Neutrophil (primary cell): ENCODE data around the gene XXYLT1.
"Not testable (repeated sequence)": the region's sequence is repeated elsewhere in the genome, so short reads cannot be mapped to it uniquely, and the experiment has no call there.

Experiments
- H3K27ac ChIP-seq: fragments of 200-600 bp; sonication (generic); 2 replicates; pipeline ENCODE4 v1.5.1; 2016; ENCODE audit warnings: mild to moderate bottlenecking, moderate library complexity
- H3K27me3 ChIP-seq: fragments of 200-600 bp; sonication (generic); 2 replicates; pipeline ENCODE4 v1.6.0; 2016; ENCODE audit warnings: mild to moderate bottlenecking
- H3K36me3 ChIP-seq: fragments of 200-600 bp; sonication (generic); 2 replicates; pipeline ENCODE4 v1.5.1; 2017
- H3K4me1 ChIP-seq, 2 experiments: fragments of 200-600 bp in 1 of 2; sonication (generic) in 1 of 2; 1 replicate in 1 of 2; 2 replicates in 1 of 2; pipeline versions ENCODE4 v1.5.1 to v1.6.1; 2013 to 2016; ENCODE audit warnings: low read depth in 1 of 2, low read length in 1 of 2, mild to moderate bottlenecking in 1 of 2, moderate library complexity in 1 of 2; ENCODE audit not compliant: control insufficient read depth in 1 of 2, insufficient read depth in 1 of 2
- H3K4me3 ChIP-seq, 2 experiments: fragments of 200-600 bp in 1 of 2; sonication (generic) in 1 of 2; 1 replicate in 1 of 2; 2 replicates in 1 of 2; pipeline ENCODE4 v1.5.1; 2013 to 2016; ENCODE audit warnings: low read depth in 1 of 2, low read length in 1 of 2, mild to moderate bottlenecking in 1 of 2, moderate library complexity in 1 of 2
- H3K9me3 ChIP-seq: fragments of 200-600 bp; sonication (generic); 2 replicates; pipeline ENCODE4 v1.5.1; 2016
- CTCF ChIP-seq: fragments of 200-600 bp; sonication (generic); IDR thresholded peaks from 2 replicates; pipeline ENCODE4 v1.5.1; 2016; ENCODE audit warnings: antibody characterized with exemption

XXYLT1 gene

GRCh38 chr3:195110647-195111318 lies 160.2 kb downstream of the XXYLT1 start:
- peaks cover 31 to 33% of the 10 kb centered on the region in 2 experiments for H3K4me1 ChIP-seq
- H3K36me3 ChIP-seq = no peaks in the 10 kb centered on the region
- TF ChIP-seq CTCF = no peak
- no peaks in the 10 kb centered on the region for H3K27me3 ChIP-seq
- H3K27ac ChIP-seq = peak overlapping the region; percentile 69
- H3K9me3 ChIP-seq = no peaks in the 10 kb centered on the region
- no peak overlapping the region for H3K4me3 ChIP-seq

DNA sequence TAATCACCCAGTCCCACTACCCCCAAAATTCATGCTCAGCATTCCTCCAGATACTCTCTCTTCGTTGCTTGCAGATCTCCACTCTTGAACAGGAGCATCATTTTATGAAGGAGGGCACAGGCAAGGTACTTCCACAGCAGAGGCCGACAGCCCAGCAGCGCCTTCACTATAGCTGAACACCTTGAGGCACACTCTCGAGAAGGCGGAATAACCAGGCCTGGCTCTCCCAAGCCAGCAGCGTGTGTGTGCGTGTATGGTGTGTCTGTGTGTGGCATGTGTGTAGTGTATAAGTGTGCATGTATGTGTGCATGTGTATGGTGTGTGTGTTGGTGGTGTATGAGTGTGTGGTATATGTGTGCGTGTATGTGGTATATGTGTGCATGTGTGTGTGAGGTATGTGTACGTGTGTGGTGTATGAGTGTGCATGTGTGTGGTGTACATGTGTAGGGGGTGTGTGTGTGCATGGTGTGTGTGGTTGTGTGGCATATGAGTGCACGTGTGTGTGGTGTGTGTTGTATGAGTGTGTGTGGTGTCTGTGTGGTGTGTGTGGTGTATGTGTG lies 161.8 kb downstream of the XXYLT1 start:
- Histone ChIP-seq H3K4me1 (peaks cover 47 to 49% of the 10 kb centered on the region in 2 experiments), H3K27me3 (no peaks in the 10 kb centered on the region), H3K27ac (peak overlapping the region; percentile 11), H3K36me3 (no peaks in the 10 kb centered on the region), H3K9me3 (no peaks in the 10 kb centered on the region), H3K4me3 (no peak overlapping the region)
- no peak for TF ChIP-seq CTCF

GRCh38 chr3:195107593-195107992 lies 163.4 kb downstream of the XXYLT1 start:
- Histone ChIP-seq H3K36me3 (no peaks in the 10 kb centered on the region), H3K9me3 (no peaks in the 10 kb centered on the region), H3K27me3 (no peaks in the 10 kb centered on the region), H3K4me1 (peaks cover 63 to 65% of the 10 kb centered on the region in 2 experiments), H3K27ac (peak overlapping the region; percentile 65), H3K4me3 (no peak overlapping the region)
- no peak for TF ChIP-seq CTCF

GRCh38 chr3:195107031-195107430 lies 163.9 kb downstream of the XXYLT1 start:
- H3K9me3 ChIP-seq, H3K36me3 ChIP-seq, H3K27me3 ChIP-seq: not testable (repeated sequence)
- Histone ChIP-seq H3K27ac (peak overlapping the region; percentile 97), H3K4me3 (peak overlapping the region in 1 of 2 experiments; percentile 51), H3K4me1 (peaks cover 69 to 70% of the 10 kb centered on the region in 2 experiments)

DNA sequence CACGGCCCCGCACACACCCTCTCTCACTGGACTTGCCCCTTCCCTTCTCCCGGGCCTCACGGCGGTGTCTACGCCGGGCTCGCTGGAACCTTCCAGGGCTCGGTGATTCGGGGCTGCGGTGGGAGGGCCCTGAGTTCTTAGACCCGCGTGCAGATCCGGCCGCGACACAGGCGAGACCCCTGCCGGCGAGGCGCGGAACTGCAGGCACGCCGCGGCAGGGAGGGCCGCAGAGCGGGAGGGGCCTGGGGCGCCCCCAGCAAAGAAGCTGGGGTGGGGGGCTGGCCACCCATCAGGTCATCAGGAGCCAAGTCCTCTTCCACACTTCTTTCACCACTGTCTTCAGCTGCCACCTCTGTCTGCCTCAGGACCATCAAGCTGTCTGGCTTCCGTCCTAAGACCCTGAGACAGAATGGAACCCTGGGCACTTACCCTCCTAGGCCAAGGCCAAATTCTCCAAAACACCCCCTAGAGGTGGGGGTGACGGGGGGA lies 164.5 kb downstream of the XXYLT1 start:
- Histone ChIP-seq H3K9me3 (no peaks in the 10 kb centered on the region), H3K27ac (peak overlapping the region; percentile 97), H3K4me3 (peak overlapping the region; percentile 38 to 51), H3K36me3 (no peaks in the 10 kb centered on the region), H3K4me1 (peaks cover 74% of the 10 kb centered on the region in 2 experiments), H3K27me3 (no peaks in the 10 kb centered on the region)
- TF ChIP-seq CTCF = peak; percentile 99

DNA sequence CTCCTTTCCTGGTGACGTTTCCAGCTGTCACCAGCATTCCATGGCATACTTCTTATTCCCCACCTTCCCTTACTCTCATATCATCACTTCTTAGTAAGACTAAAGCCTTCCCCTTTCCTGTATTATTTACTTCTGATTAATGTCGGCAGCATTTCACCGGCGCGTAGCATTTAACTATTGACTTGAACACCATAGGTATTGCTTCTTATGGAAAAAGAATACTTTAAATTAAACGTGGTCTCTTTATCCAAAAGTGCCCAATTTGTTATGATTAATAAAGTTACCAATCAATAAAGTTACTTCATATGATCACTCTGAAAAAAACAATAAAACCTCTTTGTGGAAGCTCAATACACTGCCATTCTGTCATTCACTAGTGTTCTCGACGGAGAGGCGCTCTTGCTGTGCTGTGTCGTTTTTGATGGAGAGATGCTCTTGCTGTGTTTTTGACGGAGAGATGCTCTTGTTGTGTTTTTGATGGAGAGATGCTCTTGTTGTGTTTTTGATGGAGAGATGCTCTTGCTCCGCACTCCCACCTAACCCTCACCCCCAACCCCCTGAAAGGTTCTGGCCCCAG lies 165.0 kb downstream of the XXYLT1 start:
- no peak for TF ChIP-seq CTCF
- Histone ChIP-seq H3K4me1 (peaks cover 75 to 76% of the 10 kb centered on the region in 2 experiments), H3K4me3 (peak overlapping the region; percentile 38 to 51), H3K9me3 (no peaks in the 10 kb centered on the region), H3K27ac (peak overlapping the region; percentile 97), H3K27me3 (no peaks in the 10 kb centered on the region), H3K36me3 (no peaks in the 10 kb centered on the region)
